ENCODE measurements around the gene YBX3. TPM values are rescaled to one million over a fixed set of nuclear protein-coding genes. Genes with fewer than 3 reads are reported as not detected.

The YBX3 gene
- total RNA-seq, 1 donor from 2014 or later, result 998 TPM

- intact Hi-C loops (cut with DNase I), result no loop called here
Measured at GRCh38 chr12:10690906-10691305, 32.2 kb downstream of the YBX3 start.

GRCh38 chr12:10689146-10689545 lies 34.0 kb downstream of the YBX3 start:
- intact Hi-C loops (cut with DNase I), result no loop called here

More at GRCh38 chr12:10690906-10691305, 32.2 kb downstream of the YBX3 start:
- no peak for DNase-seq (ENCODE audit: low spot score)

GRCh38 chr12:10688042-10688441 lies 35.1 kb downstream of the YBX3 start:
- DNase-seq (ENCODE audit: low spot score), result no peak
- intact Hi-C loops (cut with DNase I), result no loop called here

More at GRCh38 chr12:10689146-10689545, 34.0 kb downstream of the YBX3 start:
- DNase-seq (ENCODE audit: low spot score), result no peak

- intact Hi-C loops (cut with DNase I), result loop anchor here (2.0 kb wide), 1 partner anchor 73 kb away; no protein-coding TSS in a partner anchor
- peak; percentile 75 for DNase-seq (ENCODE audit: low spot score)
Measured at GRCh38 chr12:10673659-10674384, 49.3 kb downstream of the YBX3 start, which contains the start of gene STYK1. Gene STYK1, minus strand, starts transcription at chr12:10674052. Its CDS starts 39,434 bp downstream, at chr12:10634618.

DNA sequence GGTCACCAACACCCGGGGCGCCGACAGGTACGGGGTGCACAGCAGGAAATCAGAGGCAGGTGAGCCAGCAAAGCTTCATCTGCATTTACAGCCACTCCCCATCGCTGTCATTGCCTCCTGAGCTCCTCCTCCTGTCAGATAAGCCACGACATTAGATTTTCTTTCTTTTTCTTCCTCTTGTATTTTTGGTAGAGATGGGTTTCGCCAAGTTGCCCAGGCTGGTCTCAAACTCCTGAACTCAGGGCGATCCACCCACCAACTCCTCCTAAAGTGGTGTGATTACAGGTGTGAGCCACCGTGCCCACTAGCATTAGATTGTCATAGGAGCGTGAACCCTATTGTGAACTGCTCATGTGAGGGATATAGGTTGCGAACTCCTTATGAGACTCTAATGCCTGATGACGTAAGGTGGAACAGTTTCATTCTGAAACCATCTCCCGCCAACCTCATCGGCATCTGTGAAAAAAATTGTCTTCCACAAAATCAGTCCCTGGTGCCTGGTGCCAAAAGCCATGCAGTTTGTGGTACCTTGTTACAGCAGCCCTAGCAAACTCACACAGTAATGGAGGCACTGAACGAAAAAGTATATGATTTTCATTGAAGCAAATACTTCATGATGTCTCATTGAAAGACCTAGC lies 50.8 kb downstream of the YBX3 start:
- intact Hi-C loops (cut with DNase I), result no loop called here

GRCh38 chr12:10669533-10669932 lies 53.6 kb downstream of the YBX3 start:
- intact Hi-C loops (cut with DNase I), result no loop called here
- DNase-seq (ENCODE audit: low spot score), result no peak

More for the DNA sequence above, 50.8 kb downstream of the YBX3 start:
- no peak for DNase-seq (ENCODE audit: low spot score)

- intact Hi-C loops (cut with DNase I), result no loop called here
- DNase-seq (ENCODE audit: low spot score), result no peak
Measured at GRCh38 chr12:10668526-10668925, 54.6 kb downstream of the YBX3 start.

DNA sequence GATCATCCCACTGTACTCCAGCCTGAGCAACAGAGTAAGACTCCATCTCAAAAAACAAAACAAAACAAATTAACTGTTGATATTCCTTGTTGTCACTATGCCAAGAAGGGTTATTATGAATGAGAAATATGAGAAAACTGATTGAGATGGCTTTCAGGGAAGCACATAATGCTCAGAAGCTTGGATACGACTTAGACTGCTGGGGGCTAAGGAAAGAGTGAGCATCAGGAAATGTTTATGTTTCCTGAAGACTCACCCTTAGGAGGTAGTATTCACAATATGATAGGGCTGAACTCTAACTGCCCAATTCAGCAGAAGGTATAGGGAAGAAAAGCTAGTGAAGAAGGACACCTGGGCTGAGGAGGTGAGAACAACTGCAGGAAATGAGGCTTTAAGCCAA lies 55.5 kb downstream of the YBX3 start:
- no peak for DNase-seq (ENCODE audit: low spot score)
- intact Hi-C loops (cut with DNase I), result no loop called here

- no peak for DNase-seq (ENCODE audit: low spot score)
- intact Hi-C loops (cut with DNase I), result no loop called here
Measured at GRCh38 chr12:10664499-10664898, 58.6 kb downstream of the YBX3 start.

- DNase-seq (ENCODE audit: low spot score), result no peak
- intact Hi-C loops (cut with DNase I), result no loop called here
Measured at GRCh38 chr12:10663869-10664268, 59.3 kb downstream of the YBX3 start.

- DNase-seq (ENCODE audit: low spot score), result no peak
- intact Hi-C loops (cut with DNase I), result no loop called here
Measured at GRCh38 chr12:10661338-10661737, 61.8 kb downstream of the YBX3 start.

- no peak for DNase-seq (ENCODE audit: low spot score)
- intact Hi-C loops (cut with DNase I), result no loop called here
Measured at GRCh38 chr12:10654003-10654402, 69.1 kb downstream of the YBX3 start.

DNA sequence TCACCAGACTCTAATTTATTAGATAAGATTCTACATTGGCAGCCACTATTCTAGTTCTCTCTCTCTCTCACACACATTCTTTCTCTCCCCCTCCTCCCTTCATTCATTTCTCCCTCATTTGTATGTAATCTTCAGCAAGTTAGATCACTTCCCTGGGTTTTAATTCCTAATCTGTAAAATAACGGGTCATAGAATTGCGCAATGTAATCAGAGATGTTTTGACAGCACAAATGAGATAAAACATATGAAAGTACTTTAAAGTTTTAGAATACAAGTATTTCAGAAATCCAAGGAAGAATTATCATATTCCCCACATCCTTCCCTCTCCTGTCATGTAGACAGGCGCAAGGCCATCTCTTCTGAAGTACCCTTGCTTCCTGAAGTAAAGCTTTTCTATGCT lies 70.9 kb downstream of the YBX3 start:
- no peak for DNase-seq (ENCODE audit: low spot score)
- intact Hi-C loops (cut with DNase I), result no loop called here

Other genes starting within 250 kb of the YBX3 start
- gene EIF2S3B, start 217.4 kb downstream of the YBX3 start, total RNA-seq, result 0.62 TPM
- 11.7 TPM for gene MAGOHB, start 109.7 kb downstream of the YBX3 start, total RNA-seq
- gene STYK1, start 49.3 kb downstream of the YBX3 start, total RNA-seq, result 0.16 TPM
- gene TAS2R7, start 79.3 kb upstream of the YBX3 start, total RNA-seq, result not detected
- gene TAS2R8, start 84.0 kb upstream of the YBX3 start, total RNA-seq, result not detected
- gene TAS2R9, start 86.8 kb upstream of the YBX3 start, total RNA-seq, result not detected
- 0.30 TPM for gene TAS2R10, start 103.0 kb upstream of the YBX3 start, total RNA-seq
- 2.6 TPM for gene PRR4, start 126.2 kb upstream of the YBX3 start, total RNA-seq
- gene PRH1, start 160.9 kb upstream of the YBX3 start, total RNA-seq, result 10.2 TPM
- gene TAS2R13, start 186.2 kb upstream of the YBX3 start, total RNA-seq, result 1.0 TPM
- gene PRH2, start 205.9 kb upstream of the YBX3 start, total RNA-seq, result not detected
- gene TAS2R14, start 215.9 kb upstream of the YBX3 start, total RNA-seq, result 1.3 TPM

Data from cardiac septum (tissue), 1 donor.